ENCODE measurements around the gene L3MBTL1.

L3MBTL1 gene

DNA sequence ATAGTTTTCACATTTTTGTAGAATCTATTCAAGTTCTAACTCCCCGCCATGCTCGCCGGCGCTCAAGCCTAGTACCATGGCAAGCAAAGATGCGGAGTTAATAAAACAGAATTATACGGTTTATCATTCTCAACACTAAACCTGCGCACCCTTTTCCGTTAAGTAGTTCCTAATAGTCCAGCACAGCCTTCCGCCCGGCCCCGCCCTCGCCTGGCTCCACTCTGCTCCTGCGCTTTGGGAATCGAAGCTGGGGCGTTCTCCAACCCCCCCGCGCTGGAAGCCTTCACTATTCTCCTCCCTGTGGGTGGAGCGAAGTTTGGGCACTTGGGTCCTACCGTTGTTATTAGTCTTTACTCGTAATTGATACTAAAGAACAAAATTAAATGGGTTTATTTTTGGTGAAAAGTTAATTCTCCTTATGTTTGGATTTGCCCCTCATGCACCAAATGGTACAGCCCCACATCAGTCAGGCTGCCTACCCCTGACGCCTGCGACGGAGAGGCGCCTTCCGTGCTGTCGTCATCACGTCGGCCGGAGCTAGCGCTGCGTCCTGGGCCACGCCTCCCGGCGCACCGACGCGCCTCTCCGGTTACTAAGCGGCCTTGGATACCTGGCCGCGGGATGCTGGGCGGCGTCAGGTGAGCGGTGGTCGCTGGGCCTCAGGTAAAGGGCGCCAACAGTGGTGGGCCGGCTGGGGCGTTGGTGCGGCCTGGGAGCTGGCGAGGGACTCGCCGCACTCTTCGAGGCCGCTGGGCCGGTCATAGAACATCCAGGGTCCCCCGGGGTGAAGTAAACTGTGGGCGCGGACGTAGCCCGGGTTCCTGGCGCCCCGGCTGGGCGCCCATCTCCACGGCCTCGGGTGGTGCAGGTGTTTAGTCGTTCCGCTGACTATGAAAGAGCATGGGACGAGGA lies 83.2 kb downstream of the L3MBTL1 start, which contains the start of gene IFT52:
TSS of gene IFT52 (plus strand) at position 546 of the 912 bp plus-strand sequence. CDS start 3,762 bp downstream, outside the sequence.
- TF ChIP-seq, protein P1, sequence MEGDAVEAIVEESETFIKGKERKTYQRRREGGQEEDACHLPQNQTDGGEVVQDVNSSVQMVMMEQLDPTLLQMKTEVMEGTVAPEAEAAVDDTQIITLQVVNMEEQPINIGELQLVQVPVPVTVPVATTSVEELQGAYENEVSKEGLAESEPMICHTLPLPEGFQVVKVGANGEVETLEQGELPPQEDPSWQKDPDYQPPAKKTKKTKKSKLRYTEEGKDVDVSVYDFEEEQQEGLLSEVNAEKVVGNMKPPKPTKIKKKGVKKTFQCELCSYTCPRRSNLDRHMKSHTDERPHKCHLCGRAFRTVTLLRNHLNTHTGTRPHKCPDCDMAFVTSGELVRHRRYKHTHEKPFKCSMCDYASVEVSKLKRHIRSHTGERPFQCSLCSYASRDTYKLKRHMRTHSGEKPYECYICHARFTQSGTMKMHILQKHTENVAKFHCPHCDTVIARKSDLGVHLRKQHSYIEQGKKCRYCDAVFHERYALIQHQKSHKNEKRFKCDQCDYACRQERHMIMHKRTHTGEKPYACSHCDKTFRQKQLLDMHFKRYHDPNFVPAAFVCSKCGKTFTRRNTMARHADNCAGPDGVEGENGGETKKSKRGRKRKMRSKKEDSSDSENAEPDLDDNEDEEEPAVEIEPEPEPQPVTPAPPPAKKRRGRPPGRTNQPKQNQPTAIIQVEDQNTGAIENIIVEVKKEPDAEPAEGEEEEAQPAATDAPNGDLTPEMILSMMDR (IDR thresholded peaks at IDR 0.05) = no peak

Data from LNCAP (cell line).